ENCODE data around the gene SUPT7L.
"Not testable (repeated sequence)": the region's sequence is repeated elsewhere in the genome, so short reads cannot be mapped to it uniquely, and the experiment has no call there.

SUPT7L gene

GRCh38 chr2:27663285-27664153, at the start of gene SUPT7L, which contains the start of gene SLC4A1AP:
TSS of gene SUPT7L (minus strand) at chr2:27663614. CDS start at chr2:27662192, 1,422 bp downstream.
TSS of gene SLC4A1AP (plus strand) at chr2:27663889. CDS start at chr2:27663915, 26 bp downstream.
- DNase-seq = peak; percentile 60

- DNase-seq = no peak
Observed at GRCh38 chr2:27713201-27713600, 49.8 kb upstream of the SUPT7L start.

GRCh38 chr2:27712522-27712921, 49.1 kb upstream of the SUPT7L start:
- DNase-seq = no peak

- no peak for DNase-seq
Observed at GRCh38 chr2:27711804-27712203, 48.4 kb upstream of the SUPT7L start.

GRCh38 chr2:27710640-27711430, 47.4 kb upstream of the SUPT7L start:
- DNase-seq = peak; percentile 15

- no peak for DNase-seq
Observed at GRCh38 chr2:27709960-27710575, 46.7 kb upstream of the SUPT7L start.

- no peak for DNase-seq
Observed at GRCh38 chr2:27709326-27709725, 45.9 kb upstream of the SUPT7L start.

- DNase-seq = peak; percentile 78
Observed at GRCh38 chr2:27708666-27709065, 45.3 kb upstream of the SUPT7L start.

GRCh38 chr2:27708257-27708654, 44.8 kb upstream of the SUPT7L start:
- no peak for DNase-seq

GRCh38 chr2:27707462-27708256, 44.2 kb upstream of the SUPT7L start:
- no peak for DNase-seq

GRCh38 chr2:27705851-27706622, 42.6 kb upstream of the SUPT7L start:
- peak; percentile 97 for DNase-seq

GRCh38 chr2:27704342-27704876, 41.0 kb upstream of the SUPT7L start:
- no peak for DNase-seq

GRCh38 chr2:27703638-27704341, 40.4 kb upstream of the SUPT7L start:
- peak; percentile 72 for DNase-seq

- no peak for DNase-seq
Observed at GRCh38 chr2:27702302-27702701, 38.9 kb upstream of the SUPT7L start.

GRCh38 chr2:27701676-27702075, 38.3 kb upstream of the SUPT7L start:
- no peak for DNase-seq

GRCh38 chr2:27697660-27698059, 34.2 kb upstream of the SUPT7L start:
- no peak for DNase-seq

GRCh38 chr2:27690052-27690451, 26.6 kb upstream of the SUPT7L start:
- no peak for DNase-seq

- no peak for DNase-seq
Observed at GRCh38 chr2:27689424-27689823, 26.0 kb upstream of the SUPT7L start.

GRCh38 chr2:27687232-27687631, 23.8 kb upstream of the SUPT7L start:
- no peak for DNase-seq

- DNase-seq = no peak
Observed at GRCh38 chr2:27685577-27685976, 22.2 kb upstream of the SUPT7L start.

GRCh38 chr2:27685006-27685405, 21.6 kb upstream of the SUPT7L start:
- not testable (repeated sequence) for DNase-seq

Measured in NCI-H226 (cell line).